HG02885 (cell line): Measurements from ENCODE around the gene NEMF.
"Not testable (repeated sequence)": the region's sequence is repeated elsewhere in the genome, so short reads cannot be mapped to it uniquely, and the experiment has no call there.

Source experiments
- ATAC-seq: cut with Tn5 transposase; IDR thresholded peaks from one replicate; pipeline ENCODE4 v1.9.1; 2021; ENCODE audit warnings: mild to moderate bottlenecking; ENCODE audit not compliant: unreplicated experiment, poor library complexity

Gene NEMF

GRCh38 chr14:49849213-49849847, 3.3 kb downstream of the NEMF start:
- no peak for ATAC-seq

DNA sequence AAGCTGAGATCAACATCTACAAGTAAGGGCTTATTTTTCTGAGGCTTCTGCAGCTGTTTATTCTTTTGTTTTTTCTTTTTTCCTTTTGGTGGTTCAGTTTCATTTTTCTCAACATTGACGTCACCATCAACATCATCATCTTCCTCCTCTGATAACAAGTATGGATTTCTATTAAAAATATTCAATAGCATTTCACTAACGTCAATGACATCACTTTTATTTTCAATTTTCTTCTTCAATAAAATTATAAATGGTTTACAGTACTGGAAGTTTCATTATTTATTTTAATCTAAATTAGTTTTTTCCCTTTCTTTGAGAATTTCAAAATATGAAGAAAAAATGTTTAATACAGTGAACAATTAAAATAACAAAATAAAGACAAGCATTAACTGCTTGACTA, 23.9 kb downstream of the NEMF start:
- no peak for ATAC-seq

- no peak for ATAC-seq
These were observed 32.4 kb downstream of the NEMF start for GRCh38 chr14:49820176-49820575.

- ATAC-seq: no peak
These were observed 35.7 kb downstream of the NEMF start for GRCh38 chr14:49816844-49817243.

DNA sequence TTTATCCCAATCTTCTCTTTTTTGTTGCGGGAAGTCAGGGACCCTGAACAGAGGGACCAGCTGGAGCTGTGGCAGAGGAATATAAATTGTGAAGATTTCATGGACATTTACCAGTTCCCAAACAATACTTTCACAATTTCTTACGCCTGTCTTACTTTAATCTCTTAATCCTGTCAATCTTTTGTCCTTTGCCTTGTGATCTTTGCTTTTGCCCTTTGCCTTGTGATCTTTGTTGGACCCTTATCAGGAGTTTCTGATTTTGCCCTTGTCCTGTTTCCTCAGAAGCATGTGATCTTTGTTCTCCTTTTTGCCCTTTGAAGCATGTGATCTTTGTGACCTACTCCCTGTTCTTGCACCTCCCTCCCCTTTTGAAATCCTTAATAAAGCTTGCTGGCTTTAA, 36.5 kb downstream of the NEMF start:
- not testable (repeated sequence) for ATAC-seq

DNA sequence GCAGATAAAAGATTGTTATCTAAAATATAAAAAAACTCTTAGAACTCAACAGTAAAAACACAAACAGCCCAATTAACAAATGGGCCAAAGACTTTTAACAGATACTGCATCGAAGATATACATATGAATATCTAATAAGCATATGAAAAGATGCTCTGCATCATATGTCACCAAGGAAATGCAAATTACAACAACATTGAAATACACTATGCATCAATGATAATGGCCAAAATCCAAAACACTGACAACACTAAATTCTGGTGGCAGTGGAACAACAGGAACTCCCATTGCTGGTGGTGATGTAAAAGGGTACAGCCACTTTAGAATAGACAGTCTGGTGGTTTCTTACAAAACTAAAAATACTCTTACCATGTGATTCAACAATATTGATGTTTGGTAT, 43.8 kb downstream of the NEMF start:
- ATAC-seq: no peak

DNA sequence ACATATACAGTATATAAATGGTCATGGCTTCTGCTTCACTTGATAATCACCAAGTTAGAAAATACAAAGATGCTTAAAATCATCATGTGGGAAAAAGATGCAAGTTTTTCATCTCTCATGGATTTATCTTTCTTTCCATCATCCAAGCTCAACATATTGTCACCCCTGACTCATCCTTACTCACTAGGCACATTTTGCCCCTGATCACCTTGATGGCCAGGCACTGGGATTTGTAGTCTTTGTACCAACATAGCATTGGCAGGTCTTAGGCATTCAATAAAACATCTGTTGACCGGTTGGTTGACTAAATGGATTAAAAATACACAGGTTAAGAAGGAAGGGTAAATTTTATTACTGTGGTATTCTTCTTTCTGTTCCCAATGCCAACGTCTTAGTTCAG, 56.6 kb downstream of the NEMF start:
- no peak for ATAC-seq

GRCh38 chr14:49792618-49793017, 60.0 kb downstream of the NEMF start:
- ATAC-seq: no peak

GRCh38 chr14:49786315-49786714, 66.3 kb downstream of the NEMF start:
- no peak for ATAC-seq

DNA sequence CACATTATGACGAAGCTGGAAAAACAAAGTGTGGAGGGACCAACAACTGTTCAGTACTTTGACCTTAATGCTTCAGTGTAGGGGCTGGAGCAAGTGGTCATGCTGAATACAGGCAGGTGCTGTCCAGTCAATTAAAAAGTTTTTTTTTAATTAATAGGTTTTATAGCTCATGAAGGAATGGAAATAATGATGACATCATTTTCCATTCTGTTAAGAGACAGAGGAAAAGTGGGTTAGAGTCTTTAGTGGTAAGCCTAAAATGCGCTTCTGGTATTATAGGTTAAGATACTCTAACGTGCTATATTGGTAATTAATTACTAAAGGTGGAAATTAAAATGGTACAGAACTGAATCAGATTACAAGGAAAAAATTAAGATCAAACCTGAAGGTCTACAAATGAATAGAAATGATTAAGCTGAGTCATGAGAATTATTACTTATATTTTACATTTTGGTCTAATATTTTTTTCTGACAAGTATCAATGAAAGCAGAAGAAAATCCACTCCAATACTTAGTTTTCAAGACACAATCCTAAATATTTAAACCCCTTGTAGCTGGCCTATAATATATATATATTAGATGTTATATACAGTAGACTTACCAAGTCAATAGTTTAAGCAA, 69.1 kb downstream of the NEMF start:
- no peak for ATAC-seq

GRCh38 chr14:49781040-49781439, 71.5 kb downstream of the NEMF start:
- ATAC-seq: not testable (repeated sequence)

GRCh38 chr14:49778421-49778820, 74.2 kb downstream of the NEMF start:
- no peak for ATAC-seq

DNA sequence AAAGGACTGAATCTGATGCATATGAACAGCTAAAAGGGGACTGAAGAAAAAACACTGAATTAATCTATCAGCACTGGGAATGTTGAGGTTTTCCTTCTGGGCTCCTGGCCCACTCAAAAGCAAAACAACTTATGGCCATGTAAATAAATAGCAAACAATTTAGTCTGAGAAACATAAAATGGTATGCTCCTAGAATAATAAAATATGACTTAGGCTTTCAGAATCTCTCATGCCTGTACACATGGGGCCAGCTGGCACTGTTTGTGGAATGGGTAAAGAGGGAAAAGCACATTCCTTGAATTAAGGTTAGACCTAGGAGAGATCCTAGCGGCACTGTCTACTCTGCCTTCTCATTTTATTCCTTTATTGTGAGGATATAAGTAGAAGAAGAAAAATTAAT, 78.5 kb downstream of the NEMF start:
- no peak for ATAC-seq

GRCh38 chr14:49771691-49772090, 80.9 kb downstream of the NEMF start:
- ATAC-seq: not testable (repeated sequence)

- no peak for ATAC-seq
These were observed 82.3 kb downstream of the NEMF start for GRCh38 chr14:49770212-49770817.

- ATAC-seq: no peak
These were observed 82.9 kb downstream of the NEMF start for GRCh38 chr14:49769581-49770211.

- ATAC-seq: no peak
These were observed 83.4 kb downstream of the NEMF start for GRCh38 chr14:49769171-49769570.

GRCh38 chr14:49768301-49769121, 84.1 kb downstream of the NEMF start:
- ATAC-seq: peak; percentile 34

GRCh38 chr14:49767571-49768300, 84.9 kb downstream of the NEMF start, which contains the start of gene KLHDC2:
Gene KLHDC2, plus strand, starts transcription at chr14:49768153. Its CDS starts 316 bp downstream, at chr14:49768469.
- peak; percentile 95 for ATAC-seq

- no peak for ATAC-seq
These were observed 85.4 kb downstream of the NEMF start for GRCh38 chr14:49767270-49767570.
